CD14-positive monocyte (primary cell): ENCODE measurements around the gene STX11. TPM values are rescaled to one million over a fixed set of nuclear protein-coding genes. Genes with fewer than 3 reads are reported as not detected.
"Not testable (repeated sequence)": the region's sequence is repeated elsewhere in the genome, so short reads cannot be mapped to it uniquely, and the experiment has no call there.

Experiments used
- DNase-seq, 3 donors: peaks; one replicate each; pipeline ENCODE4 v3.0.0-alpha.2; 2011 to 2022
- H2AFZ ChIP-seq: 2 replicates; pipeline ENCODE4 v1.6.0; 2012; ENCODE audit warnings: mild to moderate bottlenecking, low read depth, low read length, inconsistent platforms; ENCODE audit not compliant: insufficient read depth, poor library complexity, severe bottlenecking
- H3K27ac ChIP-seq, 2 donors: 1 replicate in 1 of 2; 2 replicates in 1 of 2; pipeline ENCODE4 v1.5.1; 2012 to 2013; ENCODE audit warnings: low read length in 2 of 2, control low read depth in 1 of 2, inconsistent platforms in 1 of 2, low read depth in 1 of 2, mild to moderate bottlenecking in 1 of 2
- H3K27me3 ChIP-seq, 2 donors: one replicate each; pipeline versions ENCODE4 v1.6.0 to v1.6.1; 2011 to 2013; ENCODE audit warnings: low read length in 2 of 2; ENCODE audit not compliant: control insufficient read depth in 2 of 2, insufficient read depth in 2 of 2
- H3K36me3 ChIP-seq, 2 donors: replicated peaks in 1 of 2; 1 replicate in 1 of 2; 2 replicates in 1 of 2; pipeline versions ENCODE4 v1.5.1 to v1.6.1; 2012 to 2013; ENCODE audit warnings: low read length in 2 of 2, control low read depth in 1 of 2, inconsistent platforms in 1 of 2, mild to moderate bottlenecking in 1 of 2; ENCODE audit not compliant: insufficient read depth in 2 of 2, control insufficient read depth in 1 of 2
- H3K4me1 ChIP-seq, 2 donors: 1 replicate in 1 of 2; 2 replicates in 1 of 2; pipeline versions ENCODE4 v1.5.1 to v1.6.1; 2012 to 2013; ENCODE audit warnings: low read length in 2 of 2, control low read depth in 1 of 2, inconsistent platforms in 1 of 2, mild to moderate bottlenecking in 1 of 2, moderate library complexity in 1 of 2; ENCODE audit not compliant: insufficient read depth in 2 of 2, control insufficient read depth in 1 of 2
- H3K4me2 ChIP-seq: replicated peaks from 2 replicates; pipeline ENCODE3; 2012; ENCODE audit warnings: low read length, moderate library complexity, mild to moderate bottlenecking; ENCODE audit not compliant: poor library complexity, severe bottlenecking; ENCODE audit errors: extremely low read depth
- H3K4me3 ChIP-seq, 3 experiments: fragments of 200-600 bp in 1 of 3; sonication (generic) in 1 of 3; replicated peaks in 1 of 3; 1 replicate in 2 of 3; 2 replicates in 1 of 3; pipeline ENCODE4 v1.5.1; 2011 to 2013; ENCODE audit warnings: low read length in 3 of 3, mild to moderate bottlenecking in 3 of 3, control low read depth in 2 of 3, low read depth in 2 of 3, inconsistent platforms in 1 of 3, moderate library complexity in 1 of 3
- H3K79me2 ChIP-seq: 2 replicates; pipeline ENCODE4 v1.6.0; 2012; ENCODE audit warnings: mild to moderate bottlenecking, control low read depth, inconsistent platforms, low read length, moderate library complexity; ENCODE audit not compliant: insufficient read depth
- H3K9ac ChIP-seq: 2 replicates; pipeline ENCODE4 v1.6.0; 2017; ENCODE audit warnings: low read length, mild to moderate bottlenecking; ENCODE audit not compliant: insufficient read depth, poor library complexity, severe bottlenecking
- H3K9me3 ChIP-seq, 2 donors: replicated peaks in 1 of 2; 1 replicate in 1 of 2; 2 replicates in 1 of 2; pipeline versions ENCODE4 v1.5.1 to v1.6.1; 2012 to 2013; ENCODE audit warnings: low read length in 2 of 2, control low read depth in 1 of 2; ENCODE audit not compliant: control insufficient read depth in 1 of 2, insufficient read depth in 1 of 2
- H4K20me1 ChIP-seq: 2 replicates; pipeline ENCODE4 v1.6.0; 2012; ENCODE audit warnings: mild to moderate bottlenecking, low read length, control low read depth, moderate library complexity; ENCODE audit not compliant: insufficient read depth
- H3K27ac Mint-ChIP-seq, 7 donors: one replicate each; pipeline ENCODE4 v1.8.0; 2020; ENCODE audit warnings: mild to moderate bottlenecking in 7 of 7, mixed read lengths in 7 of 7, moderate library complexity in 6 of 7, inconsistent platforms in 2 of 7
- H3K27me3 Mint-ChIP-seq, 3 donors: one replicate each; pipeline ENCODE4 v1.8.0; 2021 to 2022; ENCODE audit warnings: low read depth in 3 of 3, mild to moderate bottlenecking in 3 of 3, mixed read lengths in 3 of 3, moderate library complexity in 3 of 3, inconsistent platforms in 1 of 3
- H3K36me3 Mint-ChIP-seq, 2 donors: one replicate each; pipeline ENCODE4 v1.8.0; 2020; ENCODE audit warnings: mixed read lengths in 2 of 2, inconsistent platforms in 1 of 2, mild to moderate bottlenecking in 1 of 2
- H3K4me1 Mint-ChIP-seq: one replicate; pipeline ENCODE4 v1.8.0; 2020; ENCODE audit warnings: mild to moderate bottlenecking, mixed read lengths
- H3K4me3 Mint-ChIP-seq, 2 donors: one replicate each; pipeline ENCODE4 v1.8.0; 2020; ENCODE audit warnings: mild to moderate bottlenecking in 2 of 2, mixed read lengths in 2 of 2, moderate library complexity in 1 of 2
- H3K9me3 Mint-ChIP-seq, 7 donors: one replicate each; pipeline ENCODE4 v1.8.0; 2020 to 2022; ENCODE audit warnings: mixed read lengths in 7 of 7, mild to moderate bottlenecking in 6 of 7, moderate library complexity in 6 of 7, inconsistent platforms in 2 of 7
- CTCF ChIP-seq: fragments of 200-600 bp; IDR thresholded peaks from one replicate; pipeline ENCODE4 v1.8.0; 2022; ENCODE audit warnings: antibody characterized with exemption, mild to moderate bottlenecking
- WGBS: methylation state at CpG from one replicate; pipeline ENCODE4 v1.1.5; 2013; ENCODE audit warnings: missing lambda C conversion rate; ENCODE audit not compliant: insufficient coverage; 5-methylcytosine and 5-hydroxymethylcytosine counted together
- intact Hi-C, 2 donors: fragments of 100-400 bp; cut with micrococcal nuclease; formaldehyde crosslinking; loops; one replicate each; pipeline versions ENCODE4 v1.15.0 to v1.15.1; 2023
- polyA plus RNA-seq, 3 donors: library from polyadenylated mRNA; depleted of rRNA in 1 of 3; unstranded in 2 of 3; stranded (reverse) in 1 of 3; fragments of 300-500 nt in 2 of 3; fragments of >200 nt in 1 of 3; fragmentation: Illumina TruSeq in 2 of 3; gene quantifications; 1 replicate in 2 of 3; 2 replicates in 1 of 3; pipeline ENCODE4 v1.2.3, GENCODE V29; 2012 to 2021

The STX11 gene
- polyA plus RNA-seq, 3 donors, result 276 to 372 (median 367) TPM

- DNase-seq, result no peak
- H3K27me3 ChIP-seq, result no peaks in the 10 kb centered on the region
- H3K27ac ChIP-seq, result peak overlapping the region; percentile 53 to 78
- intact Hi-C loops, result loop anchor here (5.0 kb wide), 1 partner anchor 33 kb away; no protein-coding TSS in a partner anchor
- H3K36me3 ChIP-seq, result peaks cover 14 to 46% of the 10 kb centered on the region in 2 donors
- H3K4me2 ChIP-seq, result peak overlapping the region; percentile 57
- H3K9me3 ChIP-seq, result no peaks in the 10 kb centered on the region
- Mint-ChIP-seq H3K27ac (peak overlapping the region; percentile 87 to 95 (median 91)), H3K4me1 (peaks cover 93% of the 10 kb centered on the region), H3K36me3 (peaks cover 66 to 85% of the 10 kb centered on the region in 2 donors), H3K4me3 (peak overlapping the region; percentile 0 to 72), H3K9me3 (peaks cover 0 to 5% (median 2%) of the 10 kb centered on the region in 7 donors), H3K27me3 (no peaks in the 10 kb centered on the region)
- H3K79me2 ChIP-seq, result peaks cover 95% of the 10 kb centered on the region
- peaks cover 99% of the 10 kb centered on the region for H4K20me1 ChIP-seq
- H3K9ac ChIP-seq, result no peak overlapping the region
- H3K4me1 ChIP-seq, result peaks cover 75 to 98% of the 10 kb centered on the region in 2 donors
- H2AFZ ChIP-seq, result no peak overlapping the region
- TF ChIP-seq CTCF, result no peak
- H3K4me3 ChIP-seq, result peak overlapping the region in 1 of 3 experiments; percentile 49
- no CpG with 5 or more reads among the region's 2 CpGs for whole genome bisulfite sequencing
Observed at GRCh38 chr6:144179828-144180227, 29.5 kb downstream of the STX11 start.

- Histone ChIP-seq H4K20me1 (peaks cover 99% of the 10 kb centered on the region), H3K79me2 (peaks cover 95% of the 10 kb centered on the region), H3K27ac (peak overlapping the region in 1 of 2 donors; percentile 53), H3K36me3 (peaks cover 14 to 48% of the 10 kb centered on the region in 2 donors), H3K4me2 (peak overlapping the region; percentile 57), H3K4me3 (peak overlapping the region in 1 of 3 experiments; percentile 49), H3K4me1 (peaks cover 75 to 100% of the 10 kb centered on the region in 2 donors)
- not testable (repeated sequence) for H3K9ac ChIP-seq, H3K9me3 Mint-ChIP-seq, H2AFZ ChIP-seq, H3K9me3 ChIP-seq, H3K27me3 Mint-ChIP-seq, H3K27me3 ChIP-seq
- H3K27ac Mint-ChIP-seq, result peak overlapping the region; percentile 87 to 95 (median 91)
- no CpG with 5 or more reads among the region's 1 CpG for WGBS
- peak overlapping the region; percentile 0 to 72 for H3K4me3 Mint-ChIP-seq
- DNase-seq, result peak; percentile 53 to 79 (median 58)
- H3K4me1 Mint-ChIP-seq, result peaks cover 97% of the 10 kb centered on the region
- H3K36me3 Mint-ChIP-seq, result peaks cover 69 to 83% of the 10 kb centered on the region in 2 donors
- intact Hi-C loops, result loop anchor here (5.0 kb wide), 1 partner anchor 33 kb away; no protein-coding TSS in a partner anchor
Observed at GRCh38 chr6:144180354-144180753, 30.0 kb downstream of the STX11 start.
